ENCODE measurements around the gene UBAC2.

- TF ChIP-seq POLR2A (IDR thresholded peaks at IDR 0.05) (no peak), CTCF (IDR thresholded peaks at IDR 0.05) (no peak)
Measured at GRCh38 chr13:99278200-99278599, 77.5 kb downstream of the UBAC2 start.

Measured in heart left ventricle (tissue), 13 donors.